NB4 (cell line): Measurements from ENCODE around the gene CFAP100.
A peak's percentile ranks its signal among the peaks of the same experiment; 100 is the strongest.

Experiments used
- DNase-seq: peaks from one replicate; pipeline ENCODE4 v3.0.0; 2010; ENCODE audit warnings: low read depth
- H3K4me3 ChIP-seq: one replicate; pipeline ENCODE4 v1.5.1; 2011; ENCODE audit warnings: mild to moderate bottlenecking, low read depth, low read length, moderate library complexity
- MYC ChIP-seq: IDR thresholded peaks from 2 replicates; pipeline ENCODE4 v1.6.1; 2011; ENCODE audit warnings: low read depth, low read length
- POLR2A ChIP-seq: IDR thresholded peaks from 2 replicates; pipeline ENCODE4 v1.6.1; 2011; ENCODE audit warnings: mild to moderate bottlenecking; ENCODE audit not compliant: insufficient read length; ENCODE audit errors: extremely low read depth
- TF ChIP-seq, protein P1 (sequence below): IDR thresholded peaks from one replicate; pipeline ENCODE4 v1.5.1; 2012; ENCODE audit warnings: low read depth, low read length
- TF ChIP-seq, protein P2 (sequence below): IDR thresholded peaks from 2 replicates; pipeline ENCODE4 v1.6.1; 2011; ENCODE audit warnings: low read depth, low read length

The CFAP100 gene

DNA sequence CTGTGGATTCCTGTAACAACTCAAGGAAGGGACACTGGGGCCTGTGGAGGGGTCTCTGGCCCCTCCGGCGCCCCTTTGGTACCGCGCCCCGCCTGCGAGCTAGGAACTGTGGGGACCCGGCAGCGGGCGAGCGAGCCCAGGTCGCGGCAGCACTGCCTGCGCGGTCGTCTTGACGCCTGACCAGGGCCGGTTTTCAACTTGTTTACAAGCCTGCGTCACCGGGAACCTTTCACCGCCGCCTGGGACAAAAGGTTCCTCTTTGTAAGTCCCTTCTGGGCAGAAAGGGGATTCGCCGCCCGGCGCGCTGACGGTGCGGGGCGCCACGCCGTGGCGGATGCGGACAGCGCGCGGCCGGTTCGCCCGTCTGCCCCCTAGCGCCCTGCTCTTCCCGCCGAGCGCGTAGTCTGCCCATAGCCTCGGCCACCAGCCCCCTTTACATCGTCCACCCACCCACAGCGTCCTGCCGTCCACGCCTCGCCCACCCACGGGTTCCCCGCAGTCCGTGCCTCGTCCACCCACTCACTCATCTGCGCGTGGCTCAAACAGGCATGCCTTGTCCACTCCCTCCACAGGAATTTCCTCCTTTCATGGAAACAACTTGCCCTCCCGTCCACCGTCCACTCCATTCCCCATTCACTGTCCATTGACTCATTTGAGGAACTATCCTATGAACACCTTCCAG is 5.5 kb upstream of the CFAP100 start:
- peak; percentile 95 for DNase-seq
- TF ChIP-seq, protein P1, sequence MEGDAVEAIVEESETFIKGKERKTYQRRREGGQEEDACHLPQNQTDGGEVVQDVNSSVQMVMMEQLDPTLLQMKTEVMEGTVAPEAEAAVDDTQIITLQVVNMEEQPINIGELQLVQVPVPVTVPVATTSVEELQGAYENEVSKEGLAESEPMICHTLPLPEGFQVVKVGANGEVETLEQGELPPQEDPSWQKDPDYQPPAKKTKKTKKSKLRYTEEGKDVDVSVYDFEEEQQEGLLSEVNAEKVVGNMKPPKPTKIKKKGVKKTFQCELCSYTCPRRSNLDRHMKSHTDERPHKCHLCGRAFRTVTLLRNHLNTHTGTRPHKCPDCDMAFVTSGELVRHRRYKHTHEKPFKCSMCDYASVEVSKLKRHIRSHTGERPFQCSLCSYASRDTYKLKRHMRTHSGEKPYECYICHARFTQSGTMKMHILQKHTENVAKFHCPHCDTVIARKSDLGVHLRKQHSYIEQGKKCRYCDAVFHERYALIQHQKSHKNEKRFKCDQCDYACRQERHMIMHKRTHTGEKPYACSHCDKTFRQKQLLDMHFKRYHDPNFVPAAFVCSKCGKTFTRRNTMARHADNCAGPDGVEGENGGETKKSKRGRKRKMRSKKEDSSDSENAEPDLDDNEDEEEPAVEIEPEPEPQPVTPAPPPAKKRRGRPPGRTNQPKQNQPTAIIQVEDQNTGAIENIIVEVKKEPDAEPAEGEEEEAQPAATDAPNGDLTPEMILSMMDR, result peak; percentile 84
- TF ChIP-seq, protein P2, sequence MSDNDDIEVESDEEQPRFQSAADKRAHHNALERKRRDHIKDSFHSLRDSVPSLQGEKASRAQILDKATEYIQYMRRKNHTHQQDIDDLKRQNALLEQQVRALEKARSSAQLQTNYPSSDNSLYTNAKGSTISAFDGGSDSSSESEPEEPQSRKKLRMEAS, result peak; percentile 39; the same call in 1 of the 2 replicates
- no peak for TF ChIP-seq MYC
- no peak overlapping the region for H3K4me3 ChIP-seq

DNA sequence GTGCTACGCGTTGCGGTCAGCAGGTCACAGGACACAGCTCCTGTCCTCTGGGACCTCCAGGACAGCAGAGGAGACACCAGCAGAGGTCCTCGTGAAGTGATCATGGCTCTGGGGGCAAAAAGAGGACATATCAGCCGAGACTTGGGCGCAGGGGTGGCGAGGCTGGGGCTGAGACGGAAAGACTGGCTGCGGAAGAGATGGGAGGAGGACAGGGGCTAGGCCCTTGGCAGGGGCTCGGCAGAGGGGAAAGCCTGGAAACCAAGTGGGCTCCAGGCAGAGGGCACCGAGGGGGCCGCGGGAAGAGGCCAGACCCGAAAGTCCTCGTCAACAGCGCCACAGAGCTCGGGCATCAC is 4.9 kb upstream of the CFAP100 start:
- TF ChIP-seq, protein P1, result no peak
- TF ChIP-seq POLR2A (no peak), MYC (no peak)
- TF ChIP-seq, protein P2, result no peak
- peak; percentile 18 for DNase-seq
- no peak overlapping the region for H3K4me3 ChIP-seq

DNA sequence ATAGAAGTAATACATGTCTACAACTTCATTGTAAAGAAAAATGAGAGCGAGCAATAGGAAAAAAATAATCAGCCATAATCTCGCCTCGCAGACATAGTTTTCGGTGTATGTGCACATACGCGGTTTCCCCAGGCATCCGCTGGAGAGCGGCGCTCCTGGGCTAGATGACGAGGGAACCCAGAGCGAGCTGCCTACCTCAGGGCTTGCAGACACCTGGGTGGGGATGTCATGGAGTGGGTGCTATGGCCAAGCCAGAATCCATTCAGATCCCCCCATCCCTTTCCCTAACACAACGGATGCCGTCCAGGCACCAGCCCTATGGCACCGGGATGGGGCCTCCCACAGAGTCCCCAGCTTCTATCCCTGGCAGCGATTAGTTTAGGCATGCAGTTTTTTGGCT is 4.5 kb upstream of the CFAP100 start:
- TF ChIP-seq, protein P1, result no peak
- TF ChIP-seq MYC (no peak), POLR2A (no peak)
- TF ChIP-seq, protein P2, result no peak
- DNase-seq, result no peak
- no peak overlapping the region for H3K4me3 ChIP-seq

DNA sequence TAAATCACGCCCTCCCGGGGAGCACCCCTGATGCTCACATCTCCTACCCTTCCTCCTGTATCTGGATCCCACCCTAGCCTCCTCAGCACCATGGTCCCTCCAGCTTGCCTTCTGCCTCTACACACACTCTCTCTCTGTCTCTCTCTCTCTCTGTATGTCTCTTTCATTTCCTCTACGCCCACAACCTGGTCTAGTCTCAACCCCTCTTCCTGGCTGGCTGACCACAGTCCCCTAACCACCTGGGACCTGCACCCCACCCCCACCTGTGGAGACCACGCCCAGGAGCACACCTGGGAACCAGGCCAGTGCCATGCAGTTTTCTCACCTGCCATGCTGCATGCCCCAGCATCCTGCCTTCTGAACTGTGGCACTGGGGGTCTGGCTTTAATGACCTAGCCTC is 4.0 kb upstream of the CFAP100 start:
- no peak for TF ChIP-seq MYC
- no peak overlapping the region for H3K4me3 ChIP-seq
- DNase-seq, result no peak

DNA sequence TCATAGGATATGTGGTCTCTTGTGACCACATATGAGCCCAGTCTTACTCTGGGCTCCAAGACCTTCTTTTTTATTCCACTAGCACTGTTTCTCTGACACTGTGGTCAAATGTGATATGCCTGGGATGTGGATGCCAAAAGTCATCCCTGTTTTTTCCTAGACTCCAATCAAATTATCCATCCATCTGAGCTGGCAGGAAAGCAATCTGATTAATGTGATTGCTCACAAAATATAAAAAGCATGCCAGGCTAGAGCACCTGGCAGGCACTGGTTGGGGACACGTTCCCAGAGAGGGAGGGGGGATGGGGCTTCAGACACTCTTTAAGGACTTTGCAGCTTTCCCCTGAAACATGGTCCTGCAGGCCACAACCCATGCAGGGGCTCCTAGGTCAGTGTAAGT is 3.1 kb upstream of the CFAP100 start:
- no peak overlapping the region for H3K4me3 ChIP-seq
- DNase-seq, result no peak
- TF ChIP-seq, protein P2, result no peak
- TF ChIP-seq POLR2A, result no peak
- TF ChIP-seq, protein P1, result no peak
- no peak for TF ChIP-seq MYC

DNA sequence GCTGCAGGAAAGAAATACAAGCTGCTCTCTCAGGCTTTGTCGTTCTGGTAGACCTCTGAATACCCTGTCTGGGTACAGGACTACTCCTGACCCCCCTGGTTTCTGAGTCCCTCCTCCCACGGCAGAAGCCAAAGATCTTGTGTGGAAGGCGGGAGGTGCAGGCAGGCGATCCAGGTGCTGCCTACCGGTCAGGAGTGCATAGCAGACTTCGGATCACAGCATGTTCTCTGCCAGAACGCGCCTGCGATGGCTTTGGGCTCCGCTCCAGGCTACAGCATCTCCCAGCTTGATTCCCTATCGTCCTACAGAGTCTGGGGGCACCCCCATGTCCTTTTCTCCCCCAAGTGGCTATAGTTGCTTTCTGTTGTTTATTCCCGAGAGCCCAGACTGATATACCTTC is 2.5 kb upstream of the CFAP100 start:
- TF ChIP-seq, protein P2, result no peak
- TF ChIP-seq, protein P1, result no peak
- TF ChIP-seq POLR2A (no peak), MYC (no peak)
- H3K4me3 ChIP-seq, result no peak overlapping the region
- DNase-seq, result no peak
